IPS-NIHi7 (cell line): ENCODE measurements around the gene QRSL1.
"Not testable (repeated sequence)": the region's sequence is repeated elsewhere in the genome, so short reads cannot be mapped to it uniquely, and the experiment has no call there.

Experiments
- DNase-seq: peaks from one replicate; pipeline ENCODE4 v3.0.0; 2012; ENCODE audit warnings: mixed read lengths; ENCODE audit errors: extremely low spot score

The QRSL1 gene

GRCh38 chr6:106674541-106675229 lies 45.3 kb downstream of the QRSL1 start:
- no peak for DNase-seq

DNA sequence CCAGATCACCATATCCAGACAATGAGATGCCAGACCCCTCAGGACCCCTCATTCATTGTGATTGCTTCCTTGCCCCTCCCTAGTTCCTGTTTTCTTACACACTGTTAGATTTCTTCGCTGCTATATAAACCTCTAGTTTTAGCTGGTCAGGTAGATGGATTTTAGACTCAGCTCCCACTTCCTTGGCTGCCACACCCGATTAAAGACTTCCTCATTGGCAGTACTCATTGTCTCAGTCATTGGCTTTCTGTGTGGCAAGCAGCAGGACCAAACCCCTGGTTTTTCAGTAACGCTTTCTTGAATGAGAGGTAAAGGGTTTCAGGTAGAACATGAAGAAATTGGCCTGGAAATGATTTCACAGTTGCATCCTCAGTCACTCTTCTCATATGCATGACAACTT lies 47.9 kb downstream of the QRSL1 start:
- DNase-seq, result no peak

DNA sequence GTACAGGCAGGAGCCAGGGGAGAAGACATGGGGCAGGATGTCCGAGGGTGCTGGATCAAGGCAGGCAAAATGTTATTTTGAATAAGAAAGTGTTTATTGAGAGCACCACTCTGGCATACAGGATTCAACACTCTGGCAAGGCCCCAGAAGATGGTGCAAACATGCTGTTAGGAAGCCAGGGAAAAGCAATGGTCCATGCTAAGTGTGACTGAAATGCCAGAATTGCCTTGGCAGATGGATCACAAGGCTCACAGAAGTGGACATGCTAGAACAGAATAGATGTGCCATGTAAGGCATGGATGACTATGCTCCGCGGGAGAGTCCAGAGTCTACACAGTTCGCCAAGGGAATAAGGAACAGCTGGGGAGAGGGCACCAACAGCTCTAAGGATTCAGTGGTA lies 54.6 kb downstream of the QRSL1 start:
- DNase-seq, result no peak

DNA sequence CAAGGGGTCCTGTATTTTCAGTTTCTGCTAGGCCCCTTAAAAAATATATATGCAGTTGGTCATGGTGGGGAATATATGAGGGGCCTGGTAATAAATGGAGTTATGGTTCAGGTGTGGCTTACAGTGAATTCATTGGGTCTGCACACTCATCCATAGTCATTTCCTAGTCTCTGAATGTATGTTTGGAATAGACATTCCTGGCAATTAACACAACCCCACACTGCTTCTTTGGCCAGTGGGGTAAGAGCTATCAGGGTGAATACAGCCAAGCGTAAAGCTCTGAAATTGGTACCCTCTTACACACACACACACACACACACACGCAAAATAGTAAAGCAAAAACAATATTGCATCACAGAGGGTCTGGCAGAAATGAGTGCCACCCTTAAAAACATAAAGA lies 56.5 kb downstream of the QRSL1 start:
- DNase-seq, result no peak

DNA sequence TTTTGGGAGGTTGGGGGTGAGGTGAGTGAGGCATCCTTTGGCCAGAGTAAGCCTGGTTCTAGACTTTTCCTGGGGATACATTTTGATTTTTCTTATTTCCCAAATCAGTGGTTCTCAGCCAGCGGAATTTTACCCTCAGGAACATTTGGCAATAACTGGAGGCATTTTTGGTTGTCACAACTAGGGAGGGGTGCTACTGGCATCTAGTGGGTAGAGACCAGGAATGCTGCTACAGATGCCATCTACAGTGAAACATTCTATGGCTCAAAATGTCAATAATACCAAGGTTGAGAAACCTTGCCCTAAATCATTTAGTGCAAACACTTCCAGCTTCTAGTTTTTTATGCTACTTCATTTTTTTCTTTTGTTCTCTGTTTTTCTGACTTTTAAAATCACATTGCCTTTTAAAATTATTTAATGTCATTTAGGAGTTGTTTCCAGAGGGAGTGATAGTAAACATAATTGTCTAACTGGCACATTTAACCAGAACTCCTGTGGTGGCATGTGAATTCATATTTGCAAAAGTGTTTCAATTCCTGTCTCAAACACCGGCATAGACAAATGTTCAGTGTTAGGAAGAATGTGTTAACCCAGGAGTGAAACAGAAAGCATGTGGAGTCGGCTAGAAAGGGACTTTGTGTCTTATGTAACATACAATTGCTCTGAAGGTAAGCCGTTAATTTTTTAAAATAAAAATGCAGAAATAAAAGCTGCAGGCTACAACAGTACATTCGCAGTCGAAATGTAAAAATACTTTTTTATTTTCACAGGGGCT lies 59.0 kb downstream of the QRSL1 start:
- no peak for DNase-seq

GRCh38 chr6:106692112-106692818 lies 62.9 kb downstream of the QRSL1 start:
- DNase-seq, result peak; percentile 73

DNA sequence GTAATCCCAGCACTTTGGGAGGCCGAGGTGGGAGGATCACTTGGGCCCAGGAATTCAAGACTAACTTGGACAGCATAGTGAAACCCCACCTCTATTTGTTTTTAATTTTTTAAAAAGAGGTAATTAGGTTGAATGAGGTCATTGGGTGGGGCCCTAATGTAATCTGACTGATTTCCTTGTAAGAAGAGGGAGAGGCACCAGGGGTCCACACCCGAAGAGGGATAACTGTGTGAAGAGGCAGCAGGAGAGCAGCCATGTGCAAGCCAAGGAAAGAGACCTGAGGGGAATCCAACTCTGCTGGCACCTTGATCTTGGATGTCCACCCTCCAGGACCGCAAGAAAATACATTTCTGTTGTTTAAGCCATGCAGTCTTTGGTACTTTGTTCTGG lies 63.4 kb downstream of the QRSL1 start:
- DNase-seq, result no peak

- no peak for DNase-seq
These were observed 64.0 kb downstream of the QRSL1 start for GRCh38 chr6:106693418-106693817.

DNA sequence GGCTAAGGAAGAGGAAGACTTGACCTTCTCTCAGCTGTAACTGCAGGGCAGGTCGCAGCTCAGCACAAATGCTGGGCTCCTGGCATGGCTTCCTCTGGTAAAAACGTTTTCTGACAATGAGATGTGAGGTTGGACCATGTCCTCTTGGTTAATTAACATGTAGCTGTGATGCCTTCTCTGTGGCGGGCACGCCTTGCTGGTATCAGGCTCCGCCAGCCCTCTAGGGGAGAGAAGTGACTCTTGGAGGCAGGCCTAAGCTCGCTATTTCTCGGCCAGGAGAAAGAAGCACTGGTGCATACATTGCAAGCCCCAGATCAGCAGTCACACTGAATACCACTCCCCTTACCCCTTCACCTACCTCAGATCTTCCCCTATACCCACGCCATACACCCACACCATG lies 65.0 kb downstream of the QRSL1 start:
- DNase-seq, result no peak

DNA sequence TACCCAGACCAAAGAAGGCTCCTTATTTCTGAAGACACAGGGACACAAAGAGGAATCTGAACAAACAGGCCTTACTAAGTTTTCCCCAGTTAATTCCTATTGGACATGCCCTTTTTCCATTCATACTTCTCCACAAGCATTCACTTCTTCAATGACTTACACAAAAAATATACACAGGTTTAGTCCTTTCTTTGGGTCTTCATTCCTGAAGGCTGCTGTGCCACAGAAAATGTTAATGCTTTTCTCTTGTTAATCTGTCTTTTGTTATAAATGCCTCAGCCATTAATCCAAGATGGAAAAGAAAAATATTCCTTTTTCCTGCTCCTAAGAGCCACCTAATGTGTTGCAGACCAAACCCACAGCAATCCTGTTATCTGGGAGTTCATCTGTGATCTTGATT lies 71.2 kb downstream of the QRSL1 start:
- no peak for DNase-seq

DNA sequence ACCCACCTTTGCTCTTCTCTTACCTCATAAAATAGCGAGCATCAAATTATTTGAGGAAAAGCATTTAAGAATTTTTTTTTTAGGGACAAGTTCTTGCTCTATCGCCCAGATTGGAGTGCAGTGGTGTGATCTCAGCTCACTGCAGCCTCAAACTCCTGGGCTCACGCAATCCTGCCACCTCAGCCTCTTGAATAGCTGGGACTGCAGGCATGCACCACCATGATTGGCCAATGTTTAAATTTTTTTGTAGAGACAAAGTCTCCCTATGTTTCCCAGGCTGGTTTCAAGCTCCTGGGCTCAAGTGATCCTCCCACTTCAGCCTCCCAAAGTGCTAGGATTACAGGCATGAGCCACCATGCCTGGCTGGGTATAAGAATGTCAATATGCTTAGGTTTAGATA lies 71.8 kb downstream of the QRSL1 start:
- DNase-seq, result not testable (repeated sequence)

- no peak for DNase-seq
These were observed 72.7 kb downstream of the QRSL1 start for GRCh38 chr6:106702046-106702445.

DNA sequence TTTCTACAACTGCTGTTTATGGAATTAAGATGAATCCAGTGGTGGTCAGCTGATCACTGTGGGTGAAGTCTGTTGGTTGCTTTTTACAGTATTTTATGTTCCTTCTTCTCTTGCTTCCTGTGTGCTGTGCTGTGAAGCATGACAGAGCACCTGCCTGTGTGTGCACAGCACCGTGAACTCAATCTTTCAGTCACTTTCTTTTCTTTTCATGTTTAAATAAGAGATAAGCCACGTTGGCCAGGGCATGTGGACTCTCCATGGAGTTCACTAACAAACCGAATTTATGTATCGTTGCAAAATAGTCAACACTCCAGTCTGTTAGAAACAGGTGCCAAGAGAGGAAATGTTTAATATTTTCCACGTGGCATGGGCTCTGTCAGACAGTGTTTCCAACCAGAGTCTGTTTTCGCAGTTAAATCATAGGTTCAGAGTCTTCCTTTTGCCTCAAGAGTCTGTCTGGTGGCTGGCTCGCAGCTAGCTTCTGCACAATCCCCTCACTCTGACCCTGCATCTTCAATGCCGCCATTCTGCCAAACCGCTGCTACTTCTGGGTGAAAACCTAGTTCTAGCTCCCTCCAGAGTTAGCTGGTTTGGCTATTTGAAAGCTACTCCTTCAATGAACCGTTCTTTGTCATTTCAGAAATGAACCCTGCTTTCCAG lies 73.2 kb downstream of the QRSL1 start:
- DNase-seq, result no peak

DNA sequence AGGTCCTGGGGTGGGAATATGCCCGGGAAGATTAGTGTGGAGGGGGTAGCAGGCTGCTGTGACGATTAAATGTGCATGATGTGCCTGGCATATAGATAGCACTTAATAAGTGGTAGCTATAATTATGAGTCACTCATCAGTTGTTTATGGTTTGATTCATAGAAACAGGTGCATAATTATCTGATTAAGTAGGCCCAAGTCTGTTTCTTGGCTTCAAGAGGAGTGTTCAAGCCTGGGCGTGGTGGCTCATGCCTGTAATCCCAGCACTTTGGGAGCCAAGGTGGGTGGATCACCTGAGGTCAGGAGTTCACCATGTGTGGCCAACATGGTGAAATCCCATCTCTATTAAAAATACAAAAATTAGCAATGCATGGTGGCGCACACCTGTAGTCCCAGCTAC lies 74.9 kb downstream of the QRSL1 start:
- DNase-seq, result no peak

GRCh38 chr6:106705156-106705555 lies 75.8 kb downstream of the QRSL1 start:
- no peak for DNase-seq

GRCh38 chr6:106710580-106710979 lies 81.2 kb downstream of the QRSL1 start:
- no peak for DNase-seq

GRCh38 chr6:106714281-106714680 lies 84.9 kb downstream of the QRSL1 start:
- DNase-seq, result no peak

DNA sequence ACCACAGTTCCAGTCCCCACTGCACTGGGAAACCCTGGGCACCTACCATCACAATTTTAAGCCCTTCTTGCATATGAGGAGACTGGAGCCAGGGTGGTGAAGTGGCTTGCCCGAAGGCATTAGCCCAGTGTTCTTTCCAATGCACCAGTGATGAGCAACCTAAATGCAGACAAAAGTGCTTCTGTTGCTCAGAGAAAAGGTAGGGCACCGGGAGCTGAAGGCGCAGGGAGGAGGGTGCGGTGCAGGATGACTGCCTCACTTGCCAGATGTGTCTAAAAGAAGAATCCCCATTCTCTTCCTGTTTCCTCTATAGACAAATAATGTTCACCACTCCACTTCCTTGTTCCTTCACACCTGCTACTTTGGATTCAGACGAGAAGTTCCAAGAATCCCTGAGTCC lies 86.5 kb downstream of the QRSL1 start:
- no peak for DNase-seq

- no peak for DNase-seq
These were observed 87.6 kb downstream of the QRSL1 start for GRCh38 chr6:106716966-106717365.
